NCI-H1092 (cell line): Measurements from ENCODE around the gene PLAC9.
"Not testable (repeated sequence)": the region's sequence is repeated elsewhere in the genome, so short reads cannot be mapped to it uniquely, and the experiment has no call there.

Experiments used
- DNase-seq: peaks from one replicate; lab custom pipeline; 2025; lab: John Stamatoyannopoulos, UW

PLAC9 gene

GRCh38 chr10:80139265-80139664, 6.7 kb downstream of the PLAC9 start:
- DNase-seq, result no peak

- DNase-seq, result no peak
Measured at GRCh38 chr10:80140251-80140650, 7.7 kb downstream of the PLAC9 start.

- no peak for DNase-seq
Measured at GRCh38 chr10:80141696-80142460, 9.3 kb downstream of the PLAC9 start.

- DNase-seq, result no peak
Measured at GRCh38 chr10:80144067-80144695, 11.7 kb downstream of the PLAC9 start.

- no peak for DNase-seq
Measured at GRCh38 chr10:80144696-80145131, 12.2 kb downstream of the PLAC9 start.

- not testable (repeated sequence) for DNase-seq
Measured at GRCh38 chr10:80145406-80146308, 13.1 kb downstream of the PLAC9 start.

- no peak for DNase-seq
Measured at GRCh38 chr10:80146918-80147317, 14.4 kb downstream of the PLAC9 start.

- DNase-seq, result no peak
Measured at GRCh38 chr10:80148166-80148805, 15.8 kb downstream of the PLAC9 start.

- no peak for DNase-seq
Measured at GRCh38 chr10:80149123-80149522, 16.6 kb downstream of the PLAC9 start.

GRCh38 chr10:80150172-80150571, 17.6 kb downstream of the PLAC9 start:
- no peak for DNase-seq

- DNase-seq, result no peak
Measured at GRCh38 chr10:80152820-80153219, 20.3 kb downstream of the PLAC9 start.

- no peak for DNase-seq
Measured at GRCh38 chr10:80153460-80153859, 20.9 kb downstream of the PLAC9 start.

GRCh38 chr10:80154626-80154977, 22.1 kb downstream of the PLAC9 start:
- no peak for DNase-seq

- DNase-seq, result no peak
Measured at GRCh38 chr10:80154978-80155695, 22.6 kb downstream of the PLAC9 start.

GRCh38 chr10:80155696-80156215, 23.2 kb downstream of the PLAC9 start:
- DNase-seq, result no peak

- no peak for DNase-seq
Measured at GRCh38 chr10:80156216-80156615, 23.7 kb downstream of the PLAC9 start.

GRCh38 chr10:80157561-80157960, 25.0 kb downstream of the PLAC9 start:
- DNase-seq, result no peak

GRCh38 chr10:80158126-80158525, 25.6 kb downstream of the PLAC9 start:
- no peak for DNase-seq

- no peak for DNase-seq
Measured at GRCh38 chr10:80158598-80159127, 26.1 kb downstream of the PLAC9 start.

GRCh38 chr10:80159166-80159873, 26.8 kb downstream of the PLAC9 start:
- DNase-seq, result no peak
